AG08396 (cell line): ENCODE measurements around the gene SYNPO.

Experiments used
- DNase-seq: peaks from one replicate; pipeline ENCODE4 v3.0.0; 2012; ENCODE audit warnings: low spot score, mixed read lengths

Gene SYNPO

DNA sequence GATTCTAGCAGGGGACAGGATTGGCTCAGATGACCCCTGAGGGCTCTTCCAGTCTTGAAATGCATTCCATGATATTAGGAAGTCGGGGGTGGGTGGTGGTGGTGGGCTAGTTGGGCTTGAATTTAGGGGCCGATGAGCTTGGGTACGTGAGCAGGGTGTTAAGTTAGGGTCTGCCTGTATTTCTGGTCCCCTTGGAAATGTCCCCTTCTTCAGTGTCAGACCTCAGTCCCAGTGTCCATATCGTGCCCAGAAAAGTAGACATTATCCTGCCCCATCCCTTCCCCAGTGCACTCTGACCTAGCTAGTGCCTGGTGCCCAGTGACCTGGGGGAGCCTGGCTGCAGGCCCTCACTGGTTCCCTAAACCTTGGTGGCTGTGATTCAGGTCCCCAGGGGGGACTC, 17.7 kb downstream of the SYNPO start:
- DNase-seq, result no peak

GRCh38 chr5:150658699-150659265, 18.3 kb downstream of the SYNPO start:
- DNase-seq, result no peak

- no peak for DNase-seq
Observed at GRCh38 chr5:150659360-150660107, 19.1 kb downstream of the SYNPO start.

DNA sequence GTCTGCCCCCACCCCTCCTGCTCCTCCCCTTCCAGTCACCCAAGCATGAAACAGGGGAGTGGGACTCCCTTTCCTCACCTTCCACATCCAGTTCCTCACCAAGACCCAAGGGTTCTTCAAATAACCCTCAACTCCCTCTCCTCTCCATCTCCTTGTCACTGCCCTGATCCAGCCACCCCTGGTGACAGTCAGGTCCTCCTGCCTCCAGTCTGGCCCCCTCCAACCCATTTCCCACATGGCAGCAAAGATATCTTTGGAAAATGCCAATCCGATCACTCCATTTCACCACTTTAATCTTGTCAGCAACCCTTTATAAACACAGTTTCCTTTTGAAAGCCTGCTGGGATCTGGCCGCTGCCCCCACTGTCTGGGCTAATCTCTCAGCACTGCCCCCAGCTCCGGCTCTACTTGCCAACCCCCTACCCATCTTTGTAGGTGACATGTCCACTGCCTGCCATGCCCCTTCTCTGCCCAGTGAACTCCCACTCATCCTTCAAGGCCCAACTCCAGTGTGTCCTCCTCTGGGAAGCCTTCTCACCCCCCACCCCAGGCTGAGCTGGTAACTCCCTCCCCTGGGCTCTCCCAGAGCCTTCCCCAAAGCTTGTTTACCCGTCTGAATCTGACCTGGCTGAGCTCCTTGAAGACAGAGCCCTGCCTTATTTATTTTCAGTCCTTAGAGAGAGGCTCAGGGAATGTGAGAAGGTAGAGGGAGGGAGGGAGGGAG, 19.8 kb downstream of the SYNPO start:
- DNase-seq, result no peak

- DNase-seq, result no peak
Observed at GRCh38 chr5:150661086-150661485, 20.6 kb downstream of the SYNPO start, which contains the start of gene MYOZ3. MYOZ3 (plus strand) TSS chr5:150661251; CDS start chr5:150662942, 1,691 bp downstream.

- no peak for DNase-seq
Observed at GRCh38 chr5:150661821-150662596, 21.5 kb downstream of the SYNPO start.

DNA sequence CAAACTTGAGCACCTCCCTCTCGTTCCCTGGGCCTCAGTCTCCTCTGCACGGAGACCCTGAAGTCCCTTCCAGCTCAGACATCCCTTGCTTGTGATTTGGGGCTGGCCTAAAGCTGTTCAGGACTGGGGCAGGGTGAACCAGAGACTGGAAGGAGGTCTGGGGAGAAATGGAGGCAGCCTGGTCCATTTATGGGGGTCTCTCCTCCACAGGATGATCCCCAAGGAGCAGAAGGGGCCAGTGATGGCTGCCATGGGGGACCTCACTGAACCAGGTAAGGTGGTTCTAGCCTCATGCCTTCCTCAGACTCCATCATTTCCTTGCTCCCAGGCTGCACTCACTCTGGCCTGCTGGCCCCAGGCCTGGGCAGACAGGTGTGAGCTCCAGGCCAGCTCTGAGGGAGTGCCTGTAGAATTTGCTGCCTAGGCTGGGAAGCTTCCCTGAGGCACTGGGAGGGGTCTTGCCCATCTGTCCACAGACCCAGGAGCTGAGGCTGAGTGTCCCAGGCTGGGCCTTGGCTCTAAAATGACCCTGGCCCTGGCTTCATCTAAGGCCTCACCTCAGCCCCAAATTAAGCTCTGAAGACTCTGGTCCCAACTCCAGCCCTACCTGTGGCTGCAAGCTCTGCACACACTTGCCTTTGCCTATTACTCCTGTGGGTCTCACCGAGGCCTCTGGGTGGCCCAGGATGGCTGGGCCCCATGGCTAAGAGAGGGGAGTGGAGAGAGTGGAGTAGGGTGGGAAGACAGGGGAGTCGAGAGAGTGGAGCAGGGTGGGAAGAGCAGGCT, 22.5 kb downstream of the SYNPO start:
- no peak for DNase-seq

GRCh38 chr5:150663936-150664335, 23.5 kb downstream of the SYNPO start:
- peak; percentile 4 for DNase-seq

DNA sequence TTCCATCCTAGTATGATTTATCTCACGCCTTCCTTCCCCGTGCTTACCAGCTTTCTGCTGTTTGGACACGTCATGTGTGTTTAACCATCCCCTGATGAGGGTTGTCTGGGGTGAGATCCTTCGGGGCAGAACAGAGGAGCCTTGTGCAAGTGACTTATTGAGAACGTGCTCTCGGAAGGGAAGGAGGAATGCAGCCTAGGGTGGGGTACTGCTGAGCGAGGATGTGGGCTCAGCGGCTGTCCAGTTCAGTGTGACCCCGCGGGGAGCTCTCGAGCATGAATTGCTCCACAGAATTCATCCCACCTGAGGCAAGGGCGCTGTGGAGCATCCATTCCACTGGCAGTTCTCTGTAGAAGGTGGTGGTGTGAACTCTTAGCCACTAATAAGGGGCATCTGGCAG, 24.6 kb downstream of the SYNPO start:
- DNase-seq, result peak; percentile 6

GRCh38 chr5:150670275-150670947, 30.0 kb downstream of the SYNPO start:
- no peak for DNase-seq

DNA sequence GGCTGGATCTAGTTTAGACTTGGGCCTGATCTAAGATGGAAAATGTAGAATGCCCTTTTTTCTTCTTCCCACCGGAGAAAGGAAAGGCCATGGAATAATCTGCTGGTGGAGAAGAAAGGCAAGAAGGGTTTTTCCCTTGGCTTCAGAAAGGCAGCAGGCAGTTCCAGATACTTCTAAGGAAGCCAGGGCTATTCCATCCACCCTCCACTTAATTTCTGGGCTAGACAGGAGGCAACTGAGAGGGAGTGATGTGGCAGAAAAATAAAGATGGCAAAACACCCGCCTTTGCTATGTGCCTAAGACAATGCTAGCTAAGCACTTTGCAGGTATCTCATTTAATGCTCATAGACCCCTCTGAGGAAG, 30.5 kb downstream of the SYNPO start:
- no peak for DNase-seq

DNA sequence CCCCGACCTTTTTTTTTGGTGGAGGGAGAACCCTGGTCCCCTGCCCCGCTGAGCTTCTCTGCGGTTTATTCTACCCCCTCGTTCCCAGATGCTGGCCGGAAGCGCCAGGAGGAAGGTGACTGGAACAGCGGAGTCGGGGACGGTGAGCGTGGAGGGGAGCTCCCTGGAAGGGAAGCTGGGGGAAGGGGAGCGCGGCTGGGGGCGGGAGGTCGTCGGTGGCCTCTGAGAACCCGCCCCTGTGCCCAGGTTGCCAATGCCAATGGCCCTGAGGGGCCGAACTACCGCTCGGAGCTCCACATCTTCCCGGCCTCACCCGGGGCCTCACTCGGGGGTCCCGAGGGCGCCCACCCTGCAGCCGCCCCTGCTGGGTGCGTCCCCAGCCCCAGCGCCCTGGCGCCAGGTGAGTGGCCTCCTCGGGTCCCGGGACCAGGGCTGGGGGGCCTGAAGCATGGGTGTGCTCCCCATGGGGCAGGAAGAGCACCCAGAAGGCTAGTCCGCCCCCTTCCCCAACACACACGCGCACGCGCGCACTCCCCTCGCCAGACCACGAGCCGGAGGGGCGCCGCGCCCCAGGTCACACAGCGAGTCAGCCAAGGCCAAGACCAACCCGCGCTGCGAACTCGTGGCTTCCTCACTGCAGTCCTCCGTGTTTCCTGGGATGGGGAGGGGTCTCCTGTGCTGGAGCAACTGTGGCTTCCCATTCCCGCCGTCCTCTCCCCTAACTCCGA, 31.2 kb downstream of the SYNPO start:
- no peak for DNase-seq

DNA sequence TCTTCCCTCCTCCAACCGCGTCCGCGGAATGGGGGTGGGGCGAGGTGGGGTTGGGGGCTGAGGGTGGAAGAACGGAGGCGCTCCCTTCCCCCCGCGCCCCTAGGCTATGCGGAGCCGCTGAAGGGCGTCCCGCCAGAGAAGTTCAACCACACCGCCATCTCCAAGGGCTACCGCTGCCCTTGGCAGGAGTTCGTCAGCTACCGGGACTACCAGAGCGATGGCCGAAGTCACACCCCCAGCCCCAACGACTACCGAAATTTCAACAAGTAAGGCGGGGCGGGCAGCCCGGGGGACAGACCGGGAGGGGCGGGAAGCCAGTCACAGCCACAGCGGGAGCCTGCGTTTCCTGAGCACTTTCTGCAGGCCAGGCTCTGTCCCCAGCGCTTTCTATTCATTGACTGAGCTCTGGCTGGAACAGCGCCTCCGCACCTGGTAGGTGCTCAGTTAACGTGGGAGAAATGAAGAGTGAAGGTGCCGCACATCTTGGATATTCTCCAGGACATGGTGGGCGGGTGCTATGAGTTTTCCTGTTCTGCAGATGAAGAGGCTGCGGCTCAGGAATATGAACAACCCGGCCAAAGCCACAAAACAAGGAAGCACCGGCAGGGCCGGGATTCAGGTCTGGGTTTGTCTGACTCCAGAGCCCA, 31.9 kb downstream of the SYNPO start:
- DNase-seq, result peak; percentile 55

DNA sequence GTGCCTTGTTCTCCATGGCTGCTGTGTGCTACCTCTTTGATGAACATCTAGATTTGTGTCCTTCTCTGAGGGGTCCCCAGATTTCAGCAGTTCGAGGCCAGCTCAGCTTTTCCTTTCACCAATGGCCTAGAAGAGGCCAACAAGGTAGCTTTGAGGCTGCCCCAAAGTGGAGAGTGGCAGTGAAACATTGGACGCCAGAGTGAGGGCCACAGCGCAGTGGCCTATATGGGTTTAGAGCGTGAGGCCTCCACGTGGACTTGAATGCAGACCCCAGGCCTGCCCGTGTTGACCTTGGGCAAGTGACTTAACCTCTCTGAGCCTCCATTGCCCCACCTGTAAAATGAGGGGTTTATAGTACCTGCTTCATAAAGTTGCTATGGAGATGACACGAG, 32.4 kb downstream of the SYNPO start:
- no peak for DNase-seq

DNA sequence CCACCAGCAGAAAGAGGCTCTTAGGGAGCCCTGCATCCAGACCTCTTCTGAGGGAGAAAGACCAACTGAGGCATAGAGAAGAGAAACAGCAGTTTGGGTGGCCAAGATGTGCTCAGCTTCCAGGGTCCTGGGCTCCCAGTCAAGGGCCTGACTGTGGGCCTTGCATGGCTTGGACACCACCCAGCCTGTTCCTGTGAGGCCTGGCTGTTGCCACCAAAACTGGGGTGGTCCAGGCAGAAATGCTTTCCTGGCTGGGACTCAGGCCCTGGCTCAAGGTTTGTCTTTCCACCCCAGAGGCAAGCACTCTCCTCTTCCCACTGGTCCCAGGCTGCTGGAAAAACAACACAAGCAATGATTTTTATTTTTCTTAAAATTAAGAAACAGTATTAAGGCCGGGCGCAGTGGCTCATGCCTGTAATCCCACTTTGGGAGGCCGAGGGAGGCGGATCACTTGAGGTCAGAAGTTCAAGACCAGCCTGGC, 33.9 kb downstream of the SYNPO start:
- no peak for DNase-seq

- DNase-seq, result no peak
Observed at GRCh38 chr5:150675069-150675468, 34.6 kb downstream of the SYNPO start.

- DNase-seq, result no peak
Observed at GRCh38 chr5:150676578-150676977, 36.1 kb downstream of the SYNPO start.

GRCh38 chr5:150689120-150689519, 48.7 kb downstream of the SYNPO start:
- DNase-seq, result no peak

DNA sequence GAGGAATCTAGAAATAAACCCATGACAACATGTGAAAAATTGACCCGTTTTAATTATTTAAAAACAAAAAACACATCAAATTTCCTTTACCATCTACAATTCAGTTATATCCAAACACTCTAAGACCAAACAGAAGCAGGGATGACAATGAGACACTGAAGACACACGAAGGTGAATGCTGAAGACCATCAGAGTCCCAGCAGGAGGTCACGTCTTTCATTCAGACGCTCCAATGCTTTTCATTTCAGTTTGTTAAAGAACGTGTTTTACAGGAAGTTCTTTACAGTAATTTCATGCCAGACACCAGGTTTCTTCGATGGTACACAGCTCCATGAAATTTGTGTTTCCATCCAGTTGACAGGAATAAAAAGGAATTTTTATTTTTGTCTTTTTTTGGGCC, 50.3 kb downstream of the SYNPO start:
- no peak for DNase-seq

DNA sequence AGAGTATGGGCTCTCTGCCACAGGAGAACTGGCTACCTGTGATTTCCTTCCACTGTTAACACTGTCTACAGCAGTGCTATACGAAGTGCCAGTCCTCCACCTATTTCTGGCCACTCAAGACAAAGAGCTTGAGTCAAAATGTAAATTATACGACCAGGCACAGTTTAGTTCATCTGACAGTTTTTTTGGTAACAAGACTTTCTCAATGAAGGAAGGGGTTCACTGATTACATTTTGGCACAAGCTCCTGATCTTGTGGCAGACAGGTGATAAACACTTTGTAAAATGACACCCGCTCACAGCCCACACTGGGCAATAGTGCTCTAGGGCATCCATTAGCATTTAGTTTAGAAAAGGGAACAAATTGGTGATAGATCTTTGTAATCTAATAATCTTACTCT, 51.8 kb downstream of the SYNPO start:
- DNase-seq, result no peak
